Activated naive CD4-positive, alpha-beta T cell treated with anti-CD3 and anti-CD28 coated beads for 36 hours (primary cell): Measurements from ENCODE around the gene COCH. TPM values are rescaled to one million over a fixed set of nuclear protein-coding genes. Genes with fewer than 3 reads are reported as not detected.
A peak's percentile ranks its signal among the peaks of the same experiment; 100 is the strongest.

Source experiments
- CTCF ChIA-PET: fragments of 350-600 bp; sonication (Branson Sonifier 250); formaldehyde crosslinking; loops from one replicate; lab custom pipeline; 2021; ENCODE audit warnings: antibody characterized with exemption; lab: Charles Lee
- DNase-seq: peaks from one replicate; pipeline ENCODE4 v3.0.0-alpha.2; 2020
- H3K27ac Mint-ChIP-seq: one replicate; pipeline ENCODE4 v1.8.0; 2021; ENCODE audit warnings: mild to moderate bottlenecking, mixed read lengths
- H3K27me3 Mint-ChIP-seq: one replicate; pipeline ENCODE4 v1.8.0; 2021; ENCODE audit warnings: low read depth, mixed read lengths
- H3K36me3 Mint-ChIP-seq: one replicate; pipeline ENCODE4 v1.8.0; 2021; ENCODE audit warnings: low read depth, mixed read lengths
- H3K4me1 Mint-ChIP-seq: one replicate; pipeline ENCODE4 v1.8.0; 2021; ENCODE audit warnings: low read depth, mixed read lengths
- H3K4me3 Mint-ChIP-seq: one replicate; pipeline ENCODE4 v1.8.0; 2021; ENCODE audit warnings: mild to moderate bottlenecking, moderate library complexity, mixed read lengths
- H3K9me3 Mint-ChIP-seq: one replicate; pipeline ENCODE4 v1.8.0; 2021; ENCODE audit warnings: mixed read lengths
- intact Hi-C: fragments of 100-400 bp; cut with micrococcal nuclease; formaldehyde crosslinking; loops from one replicate; pipeline ENCODE4 v1.15.1; 2023
- total RNA-seq, 2 experiments: library from RNA; stranded (reverse); gene quantifications; one replicate each; pipeline ENCODE4 v1.2.3, GENCODE V29; 2021

Gene COCH
- 1 to 10 TPM; 1.3 TPM for total RNA-seq

- Mint-ChIP-seq H3K4me1 (peaks cover 9% of the 10 kb centered on the region), H3K4me3 (peak within 1 kb of the TSS; percentile 78), H3K9me3 (no peaks in the 10 kb centered on the region), H3K27ac (no peak within 1 kb of the TSS), H3K27me3 (peaks cover 45% of the 10 kb centered on the region), H3K36me3 (no peaks in the 10 kb centered on the region)
- peak; percentile 34 for DNase-seq
- intact Hi-C loops, result loop anchor here (2.0 to 10.0 kb wide), 2 partner anchors 20 to 480 kb away; no protein-coding TSS in a partner anchor
- CTCF ChIA-PET, result interaction anchor here (0.6 to 1.9 kb wide), 3 partner anchors 131 to 476 kb away, joined by 3 to 5 read pairs (median 3); no protein-coding TSS in a partner anchor
These were observed at the start of gene COCH for GRCh38 chr14:30874120-30874998. TSS of gene COCH (plus strand) at chr14:30874559. CDS start at chr14:30874939, 380 bp downstream.

- intact Hi-C loops, result no loop called here
- H3K36me3 Mint-ChIP-seq, result peaks cover 2% of the 10 kb centered on the region
- H3K27ac Mint-ChIP-seq, result no peak overlapping the region
- peaks cover 9% of the 10 kb centered on the region for H3K27me3 Mint-ChIP-seq
- peaks cover 10% of the 10 kb centered on the region for H3K9me3 Mint-ChIP-seq
- CTCF ChIA-PET, result no interaction called here
- H3K4me3 Mint-ChIP-seq, result no peak overlapping the region
- DNase-seq, result no peak
- no peaks in the 10 kb centered on the region for H3K4me1 Mint-ChIP-seq
These were observed 48.3 kb upstream of the COCH start for GRCh38 chr14:30826070-30826469.

GRCh38 chr14:30829853-30830252 is 44.5 kb upstream of the COCH start:
- CTCF ChIA-PET, result no interaction called here
- H3K9me3 Mint-ChIP-seq, result peaks cover 18% of the 10 kb centered on the region
- peaks cover 2% of the 10 kb centered on the region for H3K27me3 Mint-ChIP-seq
- H3K4me3 Mint-ChIP-seq, result no peak overlapping the region
- peaks cover under 1% of the 10 kb centered on the region for H3K36me3 Mint-ChIP-seq
- intact Hi-C loops, result no loop called here
- H3K27ac Mint-ChIP-seq, result no peak overlapping the region
- H3K4me1 Mint-ChIP-seq, result no peaks in the 10 kb centered on the region
- DNase-seq, result no peak

GRCh38 chr14:30834353-30834752 is 40.0 kb upstream of the COCH start:
- DNase-seq, result no peak
- Mint-ChIP-seq H3K9me3 (peaks cover 13% of the 10 kb centered on the region), H3K27ac (no peak overlapping the region), H3K36me3 (no peaks in the 10 kb centered on the region), H3K27me3 (peaks cover 2% of the 10 kb centered on the region), H3K4me1 (no peaks in the 10 kb centered on the region), H3K4me3 (no peak overlapping the region)
- CTCF ChIA-PET, result no interaction called here
- intact Hi-C loops, result no loop called here

- intact Hi-C loops, result no loop called here
- Mint-ChIP-seq H3K9me3 (peaks cover 9% of the 10 kb centered on the region), H3K27me3 (no peaks in the 10 kb centered on the region), H3K36me3 (no peaks in the 10 kb centered on the region), H3K4me3 (no peak overlapping the region), H3K27ac (no peak overlapping the region), H3K4me1 (no peaks in the 10 kb centered on the region)
- CTCF ChIA-PET, result interaction anchor here (0.6 kb wide), 1 partner anchor 433 kb away, joined by 4 read pairs; no protein-coding TSS in a partner anchor
- no peak for DNase-seq
These were observed 36.0 kb upstream of the COCH start for GRCh38 chr14:30838351-30838750.

GRCh38 chr14:30840086-30840779 is 34.1 kb upstream of the COCH start:
- no peak for DNase-seq
- Mint-ChIP-seq H3K4me3 (no peak overlapping the region), H3K4me1 (no peaks in the 10 kb centered on the region), H3K27me3 (peaks cover 3% of the 10 kb centered on the region), H3K9me3 (no peaks in the 10 kb centered on the region), H3K36me3 (no peaks in the 10 kb centered on the region), H3K27ac (no peak overlapping the region)
- intact Hi-C loops, result no loop called here
- CTCF ChIA-PET, result no interaction called here

- peaks cover 7% of the 10 kb centered on the region for H3K27me3 Mint-ChIP-seq
- H3K4me1 Mint-ChIP-seq, result no peaks in the 10 kb centered on the region
- H3K36me3 Mint-ChIP-seq, result no peaks in the 10 kb centered on the region
- intact Hi-C loops, result no loop called here
- CTCF ChIA-PET, result no interaction called here
- H3K4me3 Mint-ChIP-seq, result no peak overlapping the region
- no peak for DNase-seq
- H3K9me3 Mint-ChIP-seq, result no peaks in the 10 kb centered on the region
- H3K27ac Mint-ChIP-seq, result no peak overlapping the region
These were observed 31.9 kb upstream of the COCH start for GRCh38 chr14:30842431-30842830.

GRCh38 chr14:30848449-30849240 is 25.7 kb upstream of the COCH start:
- Mint-ChIP-seq H3K4me1 (peaks cover 3% of the 10 kb centered on the region), H3K9me3 (no peaks in the 10 kb centered on the region), H3K4me3 (no peak overlapping the region), H3K27me3 (peaks cover 33% of the 10 kb centered on the region), H3K27ac (no peak overlapping the region), H3K36me3 (no peaks in the 10 kb centered on the region)
- CTCF ChIA-PET, result no interaction called here
- intact Hi-C loops, result no loop called here
- no peak for DNase-seq

GRCh38 chr14:30849354-30849753 is 25.0 kb upstream of the COCH start:
- Mint-ChIP-seq H3K27me3 (peaks cover 33% of the 10 kb centered on the region), H3K4me1 (peaks cover 5% of the 10 kb centered on the region), H3K27ac (no peak overlapping the region), H3K9me3 (no peaks in the 10 kb centered on the region), H3K4me3 (no peak overlapping the region), H3K36me3 (no peaks in the 10 kb centered on the region)
- intact Hi-C loops, result no loop called here
- DNase-seq, result no peak
- CTCF ChIA-PET, result no interaction called here

- peaks cover 32% of the 10 kb centered on the region for H3K27me3 Mint-ChIP-seq
- H3K36me3 Mint-ChIP-seq, result no peaks in the 10 kb centered on the region
- no peaks in the 10 kb centered on the region for H3K9me3 Mint-ChIP-seq
- intact Hi-C loops, result no loop called here
- H3K4me3 Mint-ChIP-seq, result no peak overlapping the region
- peaks cover 9% of the 10 kb centered on the region for H3K4me1 Mint-ChIP-seq
- CTCF ChIA-PET, result no interaction called here
- no peak overlapping the region for H3K27ac Mint-ChIP-seq
- DNase-seq, result no peak
These were observed 24.4 kb upstream of the COCH start for GRCh38 chr14:30849983-30850382.

- Mint-ChIP-seq H3K27me3 (peaks cover 25% of the 10 kb centered on the region), H3K4me3 (no peak overlapping the region), H3K27ac (no peak overlapping the region), H3K4me1 (peaks cover 17% of the 10 kb centered on the region), H3K36me3 (no peaks in the 10 kb centered on the region), H3K9me3 (no peaks in the 10 kb centered on the region)
- CTCF ChIA-PET, result no interaction called here
- intact Hi-C loops, result loop anchor here (2.0 kb wide), 2 partner anchors 21 to 173 kb away; partner anchors contain the start of genes COCH and STRN3
- DNase-seq, result no peak
These were observed 20.4 kb upstream of the COCH start for GRCh38 chr14:30853946-30854345.

GRCh38 chr14:30854492-30854891 is 19.9 kb upstream of the COCH start:
- intact Hi-C loops, result loop anchor here (2.0 kb wide), 2 partner anchors 20 to 172 kb away; partner anchors contain the start of genes COCH and STRN3
- DNase-seq, result no peak
- Mint-ChIP-seq H3K27ac (no peak overlapping the region), H3K27me3 (peaks cover 22% of the 10 kb centered on the region), H3K36me3 (no peaks in the 10 kb centered on the region), H3K4me3 (no peak overlapping the region), H3K9me3 (no peaks in the 10 kb centered on the region), H3K4me1 (peaks cover 17% of the 10 kb centered on the region)
- CTCF ChIA-PET, result interaction anchor here (0.8 kb wide), 1 partner anchor 223 kb away, joined by 3 read pairs; no protein-coding TSS in a partner anchor
